ENCODE results near the gene NIT1.

Gene NIT1

DNA sequence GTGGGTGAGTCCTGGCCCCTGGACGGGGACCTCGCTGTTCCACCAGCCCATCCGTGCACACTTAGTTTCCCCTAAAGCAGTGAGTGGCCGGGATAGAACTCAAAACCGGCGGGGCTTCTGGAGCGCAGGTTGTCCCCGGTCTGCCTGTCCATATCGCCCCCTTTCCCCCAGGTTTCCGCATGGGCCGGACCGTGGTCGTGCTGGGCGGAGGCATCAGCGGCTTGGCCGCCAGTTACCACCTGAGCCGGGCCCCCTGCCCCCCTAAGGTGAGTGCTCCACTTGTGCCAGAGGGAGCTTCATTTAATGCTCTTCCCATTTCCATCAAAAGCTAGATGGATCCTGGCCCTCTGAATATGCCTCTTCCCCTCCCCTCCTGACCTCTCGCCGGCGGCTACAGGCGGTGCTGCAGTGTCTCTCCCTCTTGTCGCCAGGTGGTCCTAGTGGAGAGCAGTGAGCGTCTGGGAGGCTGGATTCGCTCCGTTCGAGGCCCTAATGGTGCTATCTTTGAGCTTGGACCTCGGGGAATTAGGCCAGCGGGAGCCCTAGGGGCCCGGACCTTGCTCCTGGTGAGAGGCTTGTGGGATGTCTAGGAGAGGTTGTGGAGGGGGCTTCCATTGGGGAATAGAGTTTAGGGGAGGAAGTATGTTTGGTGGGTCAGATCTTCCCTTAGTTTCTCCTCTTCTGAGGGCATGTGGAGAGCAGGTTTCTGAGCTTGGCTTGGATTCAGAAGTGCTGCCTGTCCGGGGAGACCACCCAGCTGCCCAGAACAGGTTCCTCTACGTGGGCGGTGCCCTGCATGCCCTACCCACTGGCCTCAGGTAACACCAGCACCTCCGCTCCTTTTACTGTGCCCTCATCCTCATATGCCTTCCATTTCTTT, 49.0 kb downstream of the NIT1 start:
- ATAC-seq = no peak
- peak overlapping the region; percentile 86 to 96 for H3K4me3 Mint-ChIP-seq
- H3K4me1 Mint-ChIP-seq = peaks cover 73% of the 10 kb centered on the region
- peak overlapping the region; percentile 97 to 100 for H3K27ac Mint-ChIP-seq
- H3K27me3 Mint-ChIP-seq = no peaks in the 10 kb centered on the region
- H3K9me3 Mint-ChIP-seq = no peaks in the 10 kb centered on the region
- DNase-seq = no peak

- no peak for DNase-seq
- no peak for ATAC-seq
- peaks cover 73% of the 10 kb centered on the region for H3K4me1 Mint-ChIP-seq
- H3K4me3 Mint-ChIP-seq = no peak overlapping the region
- no peaks in the 10 kb centered on the region for H3K27me3 Mint-ChIP-seq
- no peaks in the 10 kb centered on the region for H3K9me3 Mint-ChIP-seq
- H3K27ac Mint-ChIP-seq = no peak overlapping the region
Measured at GRCh38 chr1:161168906-161169305, 51.0 kb downstream of the NIT1 start.
